NCI-H524 (cell line): ENCODE measurements around the gene GSTCD.
A peak's percentile ranks its signal among the peaks of the same experiment; 100 is the strongest.
"Not testable (repeated sequence)": the region's sequence is repeated elsewhere in the genome, so short reads cannot be mapped to it uniquely, and the experiment has no call there.

ENCODE experiments used
- DNase-seq, 2 experiments: peaks; one replicate each; lab custom pipeline; 2025; lab: John Stamatoyannopoulos, UW

GSTCD gene

GRCh38 chr4:105715692-105716278 lies 7.2 kb downstream of the GSTCD start:
- peak in 1 of 2 experiments; percentile 22 for DNase-seq

DNA sequence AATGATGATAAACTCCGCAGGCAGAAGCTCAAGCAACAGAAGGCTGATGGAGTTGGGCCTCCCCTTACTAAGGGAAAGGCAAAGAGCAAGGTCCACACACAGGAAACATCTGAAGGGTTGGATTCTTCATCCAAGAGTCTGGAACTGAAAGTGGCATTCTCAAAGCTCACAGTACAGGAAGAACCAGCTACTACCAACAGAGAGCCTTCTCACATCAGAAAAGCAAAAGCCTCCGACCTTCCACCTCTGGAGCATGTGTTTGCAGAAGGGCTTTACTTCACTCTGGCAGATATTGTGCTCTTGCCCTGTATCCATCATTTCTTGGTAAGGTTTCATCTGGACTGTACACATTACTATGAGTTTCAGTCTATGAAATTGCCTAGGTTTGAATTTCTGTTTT lies 10.6 kb downstream of the GSTCD start:
- no peak for DNase-seq

GRCh38 chr4:105725623-105726022 lies 17.0 kb downstream of the GSTCD start:
- DNase-seq = no peak

DNA sequence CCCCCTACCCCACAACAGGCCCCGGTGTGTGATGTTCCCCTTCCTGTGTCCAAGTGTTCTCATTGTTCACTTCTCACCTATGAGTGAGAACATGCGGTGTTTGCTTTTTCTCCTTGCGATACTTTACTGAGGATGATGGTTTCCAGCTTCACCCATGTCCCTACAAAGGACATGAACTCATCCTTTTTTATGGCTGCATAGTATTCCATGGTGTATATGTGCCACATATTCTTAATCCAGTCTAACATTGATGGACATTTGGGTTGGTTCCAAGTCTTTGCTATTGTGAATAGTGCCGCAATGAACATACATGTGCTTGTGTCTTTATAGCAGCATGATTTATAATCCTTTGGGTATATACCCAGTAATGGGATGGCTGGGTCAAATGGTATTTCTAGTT lies 21.3 kb downstream of the GSTCD start:
- not testable (repeated sequence) for DNase-seq

- DNase-seq = not testable (repeated sequence)
Observed at GRCh38 chr4:105735217-105735616, 26.6 kb downstream of the GSTCD start.

DNA sequence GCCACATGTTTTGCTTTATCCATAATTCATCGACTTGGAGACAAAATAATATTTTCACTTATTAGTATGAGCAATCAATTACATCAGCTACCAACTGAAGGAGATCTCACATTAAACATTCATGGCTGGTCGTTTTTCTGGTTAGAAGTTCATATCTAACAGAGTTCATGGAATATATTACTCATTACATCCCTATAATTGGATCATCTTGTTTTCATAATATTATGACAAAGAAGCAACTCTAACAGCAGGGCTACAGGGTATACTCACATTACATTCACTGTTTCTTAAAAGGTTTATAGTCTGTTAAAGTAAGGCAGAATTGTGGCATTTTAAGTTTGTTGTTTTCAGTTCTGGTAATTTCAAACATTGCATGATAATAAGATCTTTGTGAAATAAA lies 33.0 kb downstream of the GSTCD start:
- no peak for DNase-seq

DNA sequence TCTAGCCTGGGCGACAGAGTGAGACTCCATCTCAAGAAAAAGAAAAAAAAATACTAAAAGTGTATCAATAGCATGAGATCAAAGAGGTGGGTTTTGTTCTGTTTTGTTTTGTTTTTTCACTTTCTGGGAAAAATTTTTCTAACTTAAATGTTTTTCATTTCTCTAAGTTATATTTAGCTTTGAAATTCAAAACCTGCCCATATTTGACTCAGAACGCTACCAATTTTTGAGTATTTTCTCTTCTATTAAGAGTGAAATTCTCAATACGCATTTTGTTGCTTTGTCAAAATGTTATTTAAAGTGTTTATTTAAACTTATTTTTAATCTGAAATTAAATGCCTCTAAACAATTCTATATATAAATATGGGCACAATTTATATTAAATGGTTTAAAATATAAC lies 39.6 kb downstream of the GSTCD start:
- DNase-seq = no peak

GRCh38 chr4:105751718-105752299 lies 43.2 kb downstream of the GSTCD start:
- no peak for DNase-seq

DNA sequence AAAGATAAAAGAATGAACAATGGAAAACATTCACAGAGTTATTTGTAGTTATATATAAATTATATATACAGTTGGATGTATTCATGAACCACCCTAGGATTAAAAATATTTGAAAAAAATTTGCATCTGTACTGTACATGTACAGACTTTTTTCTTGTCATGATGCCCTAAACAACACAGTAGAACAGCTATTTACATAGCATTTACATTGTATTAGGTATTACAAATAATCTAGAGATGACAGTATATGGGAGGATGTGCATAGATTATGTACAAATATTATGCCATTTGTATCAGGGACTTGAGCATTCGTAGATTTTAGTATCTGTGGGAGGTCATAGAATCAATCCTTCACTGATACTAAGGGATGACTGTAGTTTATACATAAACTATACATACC lies 44.8 kb downstream of the GSTCD start:
- no peak for DNase-seq

DNA sequence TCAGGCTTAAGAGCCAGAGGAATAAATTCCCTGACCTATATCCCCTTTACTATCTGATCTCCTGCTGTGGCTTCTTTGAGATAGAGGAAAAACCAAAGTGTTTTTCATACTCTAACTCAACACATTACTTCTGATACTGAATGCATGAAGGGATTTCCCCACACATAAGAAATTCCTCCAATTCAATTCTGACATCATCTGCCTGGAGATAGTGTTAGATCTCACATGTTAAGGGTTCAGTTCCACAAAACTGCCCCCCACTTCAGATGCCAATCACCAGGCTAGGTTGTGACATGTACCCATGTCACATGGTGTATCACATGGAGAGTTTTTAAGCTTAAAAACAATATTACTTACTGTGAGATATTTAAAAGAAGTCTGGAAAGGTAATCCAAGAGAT lies 46.8 kb downstream of the GSTCD start:
- DNase-seq = no peak

GRCh38 chr4:105758958-105759357 lies 50.4 kb downstream of the GSTCD start:
- DNase-seq = no peak

- DNase-seq = no peak
Observed at GRCh38 chr4:105765690-105766407, 57.3 kb downstream of the GSTCD start.

- no peak for DNase-seq
Observed at GRCh38 chr4:105767579-105767978, 59.0 kb downstream of the GSTCD start.

GRCh38 chr4:105770524-105770923 lies 61.9 kb downstream of the GSTCD start:
- not testable (repeated sequence) for DNase-seq

GRCh38 chr4:105772065-105772464 lies 63.5 kb downstream of the GSTCD start:
- DNase-seq = not testable (repeated sequence)

DNA sequence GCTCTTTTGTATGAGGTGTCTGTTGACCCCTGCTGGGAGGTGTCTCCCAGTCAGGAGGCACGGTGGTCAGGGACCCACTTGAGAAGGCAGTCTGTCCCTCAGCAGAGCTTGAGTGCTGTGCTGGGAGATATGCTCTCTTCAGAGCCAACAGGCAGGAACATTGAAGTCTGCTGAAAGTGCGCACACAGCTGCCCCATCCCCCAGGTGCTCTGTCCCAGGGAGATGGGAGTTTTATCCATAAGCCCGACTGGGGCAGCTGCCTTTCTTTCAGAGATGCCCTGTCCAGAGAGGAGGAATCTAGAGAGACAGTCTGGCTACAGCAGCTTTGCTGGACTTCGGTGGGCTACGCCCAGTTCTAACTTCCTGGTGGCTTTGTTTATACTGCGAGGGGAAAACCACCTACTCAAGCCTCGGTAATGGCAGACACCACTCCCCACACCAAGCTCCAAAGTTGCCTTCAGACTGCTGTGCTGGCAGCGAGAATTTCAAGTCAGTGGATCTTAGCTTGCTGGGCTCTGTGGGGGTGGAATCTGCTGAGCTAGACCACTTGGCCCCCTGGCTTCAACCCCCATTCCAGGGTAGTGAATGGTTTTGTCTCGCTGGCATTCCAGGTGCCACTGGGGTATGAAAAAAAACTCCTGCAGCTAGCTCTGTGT lies 67.3 kb downstream of the GSTCD start:
- peak in 1 of 2 experiments; percentile 9 for DNase-seq

GRCh38 chr4:105780176-105780575 lies 71.6 kb downstream of the GSTCD start:
- no peak for DNase-seq

DNA sequence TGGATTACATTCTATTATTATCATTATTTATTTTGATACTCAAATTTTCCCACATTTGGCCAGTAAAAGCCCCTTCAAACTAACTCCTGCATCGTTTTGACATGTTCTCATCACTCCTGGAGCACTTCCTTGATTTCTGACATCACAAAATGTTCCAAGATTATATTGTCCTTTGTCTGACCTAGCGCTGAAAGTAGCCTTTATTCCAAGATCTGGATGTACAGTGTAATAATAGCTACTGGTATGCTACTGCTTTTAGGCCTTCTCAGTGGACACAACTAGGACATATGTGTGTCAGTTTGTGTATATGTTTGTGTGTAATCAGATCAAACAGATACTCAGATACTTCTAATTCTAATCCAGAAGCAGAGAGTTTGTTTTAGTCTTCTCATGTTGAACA lies 76.2 kb downstream of the GSTCD start:
- no peak for DNase-seq

DNA sequence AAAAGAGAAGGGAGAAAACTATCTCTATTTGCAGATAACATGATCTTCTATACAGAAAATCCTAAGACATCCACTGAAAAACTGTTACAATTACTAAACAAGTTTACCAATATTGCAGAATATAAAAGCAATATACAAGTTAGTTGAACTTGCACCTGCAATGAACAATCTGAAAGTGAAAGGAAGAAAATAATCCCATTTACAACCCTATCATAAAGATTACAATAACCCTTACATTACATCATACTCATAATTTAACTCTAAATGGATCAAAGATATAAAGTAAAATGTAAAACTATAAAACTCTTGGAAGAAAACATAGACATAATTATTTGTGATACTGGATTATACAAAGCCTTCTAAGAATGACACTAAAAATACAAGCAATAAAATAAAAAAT lies 77.2 kb downstream of the GSTCD start:
- DNase-seq = no peak

DNA sequence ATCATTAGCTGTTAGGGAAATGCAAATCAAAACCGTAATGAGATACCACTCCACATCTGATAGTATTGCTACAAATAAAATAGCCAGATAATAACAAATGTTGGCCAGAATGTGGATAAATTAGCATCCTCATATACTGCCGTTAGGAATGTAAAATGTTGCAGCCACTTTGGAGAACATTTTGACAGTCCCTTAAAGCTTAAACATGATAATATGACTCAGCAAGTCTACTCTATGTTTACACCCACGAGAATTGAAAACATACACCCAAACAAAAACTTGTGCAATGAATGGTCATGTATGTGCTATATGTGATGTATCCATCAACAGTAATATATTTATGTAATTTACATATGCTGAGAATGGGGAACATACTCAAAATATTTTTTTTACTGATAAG lies 78.2 kb downstream of the GSTCD start:
- no peak for DNase-seq

DNA sequence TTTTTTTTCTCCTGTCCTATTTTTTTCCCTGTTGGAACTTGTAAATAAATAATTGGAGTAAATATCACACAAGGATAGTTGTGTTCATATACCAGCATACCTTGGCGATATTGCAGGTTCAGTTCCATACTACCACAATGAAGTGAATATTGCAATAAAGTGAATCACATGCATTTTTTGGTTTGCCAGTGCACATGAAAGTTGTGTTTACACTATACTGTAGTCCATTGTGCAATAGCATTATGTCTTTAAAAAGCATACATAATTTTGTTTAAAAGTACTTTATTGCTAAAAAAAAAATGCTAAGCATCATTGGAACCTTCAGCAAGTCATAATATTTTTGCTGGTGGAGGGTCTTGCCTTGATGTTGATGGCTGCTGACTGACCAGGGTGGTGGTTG lies 88.6 kb downstream of the GSTCD start:
- no peak for DNase-seq

GRCh38 chr4:105805501-105806120 lies 97.0 kb downstream of the GSTCD start:
- DNase-seq = peak in 1 of 2 experiments; percentile 11

- no peak for DNase-seq
Observed at GRCh38 chr4:105807496-105807895, 98.9 kb downstream of the GSTCD start.
